HEK293 (cell line): ENCODE measurements around the gene P4HA2.

Experiments used
- CTCF ChIA-PET: fragments of 350-600 bp; formaldehyde crosslinking; extraction: SDS; loops from one replicate; lab custom pipeline; 2021; ENCODE audit warnings: antibody characterized with exemption; lab: Yijun Ruan, JAX
- POLR2A ChIA-PET: fragments of 300-600 bp; formaldehyde crosslinking; extraction: SDS; loops from one replicate; lab custom pipeline; 2020; ENCODE audit warnings: antibody characterized with exemption, inconsistent platforms; lab: Yijun Ruan, JAX
- H3K27ac ChIP-seq: fragments of 200-500 bp; sonication (Bioruptor generic); 2 replicates; pipeline ENCODE4 v1.5.1; 2014; ENCODE audit warnings: low read depth, low read length, control low read depth, inconsistent platforms; ENCODE audit errors: extremely low read depth
- H3K36me3 ChIP-seq, 2 experiments: fragments of 200-500 bp in 1 of 2; sonication (Bioruptor generic) in 1 of 2; 1 replicate in 1 of 2; 2 replicates in 1 of 2; pipeline ENCODE4 v1.5.1; 2014 to 2017; ENCODE audit warnings: inconsistent platforms in 2 of 2, low read length in 2 of 2; ENCODE audit not compliant: control insufficient read depth in 2 of 2, insufficient read depth in 1 of 2
- H3K4me1 ChIP-seq: fragments of 200-500 bp; sonication (Bioruptor generic); 2 replicates; pipeline ENCODE4 v1.5.1; 2014; ENCODE audit warnings: mild to moderate bottlenecking, low read length, inconsistent platforms; ENCODE audit not compliant: control insufficient read depth, insufficient read depth
- H3K4me3 ChIP-seq: 2 replicates; pipeline ENCODE4 v1.5.1; 2011; ENCODE audit warnings: low read depth, mild to moderate bottlenecking, control low read depth, low read length, moderate library complexity
- H3K9me3 ChIP-seq: fragments of 200-500 bp; sonication (Bioruptor generic); 2 replicates; pipeline ENCODE4 v1.5.1; 2014; ENCODE audit warnings: low read depth, low read length, inconsistent platforms; ENCODE audit not compliant: control insufficient read depth, insufficient read depth
- GLIS1 ChIP-seq: fragments of 450-650 bp; formaldehyde crosslinking; IDR thresholded peaks from 2 replicates; pipeline ENCODE4 v1.5.1; 2016; ENCODE audit warnings: missing biosample characterization, missing genetic modification characterization
- REPIN1 ChIP-seq: fragments of 450-650 bp; formaldehyde crosslinking; IDR thresholded peaks from 2 replicates; pipeline ENCODE4 v1.5.1; 2017; ENCODE audit warnings: missing biosample characterization, missing genetic modification characterization, low read depth
- ZFP37 ChIP-seq: fragments of 450-650 bp; formaldehyde crosslinking; IDR thresholded peaks from 2 replicates; pipeline ENCODE4 v1.5.1; 2016; ENCODE audit warnings: missing biosample characterization, missing genetic modification characterization
- ZNF121 ChIP-seq: fragments of 450-650 bp; formaldehyde crosslinking; IDR thresholded peaks from 2 replicates; pipeline ENCODE4 v1.5.1; 2016; ENCODE audit warnings: missing biosample characterization, missing genetic modification characterization
- ZNF138 ChIP-seq: fragments of 450-650 bp; formaldehyde crosslinking; IDR thresholded peaks from 2 replicates; pipeline ENCODE4 v1.5.1; 2016; ENCODE audit warnings: missing biosample characterization, missing genetic modification characterization, borderline replicate concordance
- ZNF302 ChIP-seq: fragments of 450-650 bp; formaldehyde crosslinking; IDR thresholded peaks from 2 replicates; pipeline ENCODE4 v1.5.1; 2016; ENCODE audit warnings: missing biosample characterization, missing genetic modification characterization, low read depth
- ZNF354C ChIP-seq: fragments of 450-650 bp; formaldehyde crosslinking; IDR thresholded peaks from 2 replicates; pipeline ENCODE4 v1.5.1; 2016; ENCODE audit warnings: missing biosample characterization, missing genetic modification characterization, low read depth, borderline replicate concordance
- ZNF530 ChIP-seq: fragments of 450-650 bp; formaldehyde crosslinking; IDR thresholded peaks from 2 replicates; pipeline ENCODE4 v1.5.1; 2016; ENCODE audit warnings: low read depth, missing biosample characterization, missing genetic modification characterization
- ZNF660 ChIP-seq: fragments of 450-650 bp; IDR thresholded peaks from 2 replicates; pipeline ENCODE4 v1.5.1; 2018; ENCODE audit warnings: missing biosample characterization, mild to moderate bottlenecking, missing genetic modification characterization
- ZNF692 ChIP-seq: fragments of 450-650 bp; formaldehyde crosslinking; IDR thresholded peaks from 2 replicates; pipeline ENCODE4 v1.5.1; 2016; ENCODE audit warnings: missing biosample characterization, missing genetic modification characterization
- ZSCAN16 ChIP-seq: fragments of 450-650 bp; formaldehyde crosslinking; IDR thresholded peaks from 2 replicates; pipeline ENCODE4 v1.5.1; 2016; ENCODE audit warnings: missing biosample characterization, missing genetic modification characterization
- TF ChIP-seq, protein P1 (sequence below): fragments of 450-650 bp; formaldehyde crosslinking; IDR thresholded peaks from 2 replicates; pipeline ENCODE4 v1.5.1; 2016; ENCODE audit warnings: missing biosample characterization, missing genetic modification characterization
- TF ChIP-seq, protein P2 (sequence below): fragments of 450-650 bp; formaldehyde crosslinking; IDR thresholded peaks from 2 replicates; pipeline ENCODE4 v1.5.1; 2016; ENCODE audit warnings: missing biosample characterization, missing genetic modification characterization, borderline replicate concordance
- TF ChIP-seq, protein P3 (sequence below): fragments of 450-650 bp; formaldehyde crosslinking; IDR thresholded peaks from 2 replicates; pipeline ENCODE4 v1.5.1; 2017; ENCODE audit warnings: missing biosample characterization, missing genetic modification characterization
- TF ChIP-seq, protein P4 (sequence below): fragments of 450-650 bp; formaldehyde crosslinking; IDR thresholded peaks from 2 replicates; pipeline ENCODE4 v1.5.1; 2017; ENCODE audit warnings: missing biosample characterization, missing genetic modification characterization

Gene P4HA2

DNA sequence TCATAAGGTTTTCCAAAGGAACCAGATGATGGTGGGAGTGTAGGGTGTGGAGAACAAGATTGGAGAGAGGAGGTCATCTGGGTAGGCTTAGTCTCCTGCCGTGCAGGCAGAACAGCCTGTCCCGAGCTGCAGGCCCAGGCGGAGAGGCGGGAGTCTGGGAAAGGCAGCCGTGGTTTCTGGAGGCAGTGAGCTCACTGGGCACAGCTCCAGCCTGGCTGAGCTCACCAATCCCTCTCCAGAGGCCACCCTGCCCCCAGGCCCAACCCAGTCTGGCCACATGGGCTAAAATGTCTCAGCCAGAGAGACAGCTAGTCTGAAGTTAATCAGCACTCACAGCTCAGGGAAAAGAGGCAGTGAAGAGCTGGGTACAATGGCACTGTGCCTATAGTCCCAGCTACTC lies 12.3 kb downstream of the P4HA2 start (continued):
- TF ChIP-seq ZNF692 (tag by site-specific recombination), result peak; percentile 60
- TF ChIP-seq, protein P1, sequence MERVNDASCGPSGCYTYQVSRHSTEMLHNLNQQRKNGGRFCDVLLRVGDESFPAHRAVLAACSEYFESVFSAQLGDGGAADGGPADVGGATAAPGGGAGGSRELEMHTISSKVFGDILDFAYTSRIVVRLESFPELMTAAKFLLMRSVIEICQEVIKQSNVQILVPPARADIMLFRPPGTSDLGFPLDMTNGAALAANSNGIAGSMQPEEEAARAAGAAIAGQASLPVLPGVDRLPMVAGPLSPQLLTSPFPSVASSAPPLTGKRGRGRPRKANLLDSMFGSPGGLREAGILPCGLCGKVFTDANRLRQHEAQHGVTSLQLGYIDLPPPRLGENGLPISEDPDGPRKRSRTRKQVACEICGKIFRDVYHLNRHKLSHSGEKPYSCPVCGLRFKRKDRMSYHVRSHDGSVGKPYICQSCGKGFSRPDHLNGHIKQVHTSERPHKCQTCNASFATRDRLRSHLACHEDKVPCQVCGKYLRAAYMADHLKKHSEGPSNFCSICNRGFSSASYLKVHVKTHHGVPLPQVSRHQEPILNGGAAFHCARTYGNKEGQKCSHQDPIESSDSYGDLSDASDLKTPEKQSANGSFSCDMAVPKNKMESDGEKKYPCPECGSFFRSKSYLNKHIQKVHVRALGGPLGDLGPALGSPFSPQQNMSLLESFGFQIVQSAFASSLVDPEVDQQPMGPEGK (tag by site-specific recombination), result peak; percentile 83
- TF ChIP-seq, protein P2, sequence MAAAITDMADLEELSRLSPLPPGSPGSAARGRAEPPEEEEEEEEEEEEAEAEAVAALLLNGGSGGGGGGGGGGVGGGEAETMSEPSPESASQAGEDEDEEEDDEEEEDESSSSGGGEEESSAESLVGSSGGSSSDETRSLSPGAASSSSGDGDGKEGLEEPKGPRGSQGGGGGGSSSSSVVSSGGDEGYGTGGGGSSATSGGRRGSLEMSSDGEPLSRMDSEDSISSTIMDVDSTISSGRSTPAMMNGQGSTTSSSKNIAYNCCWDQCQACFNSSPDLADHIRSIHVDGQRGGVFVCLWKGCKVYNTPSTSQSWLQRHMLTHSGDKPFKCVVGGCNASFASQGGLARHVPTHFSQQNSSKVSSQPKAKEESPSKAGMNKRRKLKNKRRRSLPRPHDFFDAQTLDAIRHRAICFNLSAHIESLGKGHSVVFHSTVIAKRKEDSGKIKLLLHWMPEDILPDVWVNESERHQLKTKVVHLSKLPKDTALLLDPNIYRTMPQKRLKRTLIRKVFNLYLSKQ, result no peak
- peak; percentile 76; the same call in 1 of the 2 replicates for TF ChIP-seq ZNF660 (tag by site-specific recombination)

DNA sequence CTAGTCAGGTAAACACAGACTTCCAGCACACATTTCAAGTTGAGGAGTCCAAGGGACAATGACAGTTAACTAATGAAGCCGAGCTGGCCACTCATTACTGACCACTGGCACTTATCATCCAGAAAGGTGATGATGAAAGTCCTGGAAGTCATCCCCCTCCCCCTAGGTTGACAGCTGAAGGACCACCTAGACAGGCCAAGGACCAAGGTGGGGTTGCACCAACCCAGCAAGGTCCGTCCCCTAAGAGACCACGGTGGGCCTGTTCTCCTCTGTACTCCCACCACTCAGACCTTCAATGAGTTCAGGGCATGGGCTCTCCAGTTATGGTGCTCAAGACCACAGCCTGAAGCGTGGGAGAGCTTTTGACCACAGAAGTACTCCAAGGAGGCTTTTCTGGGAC lies 13.2 kb downstream of the P4HA2 start:
- TF ChIP-seq ZNF354C (tag by site-specific recombination) (no peak), ZSCAN16 (tag by site-specific recombination) (no peak), GLIS1 (tag by site-specific recombination) (no peak), ZNF138 (tag by site-specific recombination) (no peak), ZNF121 (tag by site-specific recombination) (no peak), REPIN1 (tag by site-specific recombination) (no peak), ZFP37 (tag by site-specific recombination) (no peak), ZNF530 (tag by site-specific recombination) (no peak), ZNF302 (tag by site-specific recombination) (no peak)
- TF ChIP-seq, protein P3, sequence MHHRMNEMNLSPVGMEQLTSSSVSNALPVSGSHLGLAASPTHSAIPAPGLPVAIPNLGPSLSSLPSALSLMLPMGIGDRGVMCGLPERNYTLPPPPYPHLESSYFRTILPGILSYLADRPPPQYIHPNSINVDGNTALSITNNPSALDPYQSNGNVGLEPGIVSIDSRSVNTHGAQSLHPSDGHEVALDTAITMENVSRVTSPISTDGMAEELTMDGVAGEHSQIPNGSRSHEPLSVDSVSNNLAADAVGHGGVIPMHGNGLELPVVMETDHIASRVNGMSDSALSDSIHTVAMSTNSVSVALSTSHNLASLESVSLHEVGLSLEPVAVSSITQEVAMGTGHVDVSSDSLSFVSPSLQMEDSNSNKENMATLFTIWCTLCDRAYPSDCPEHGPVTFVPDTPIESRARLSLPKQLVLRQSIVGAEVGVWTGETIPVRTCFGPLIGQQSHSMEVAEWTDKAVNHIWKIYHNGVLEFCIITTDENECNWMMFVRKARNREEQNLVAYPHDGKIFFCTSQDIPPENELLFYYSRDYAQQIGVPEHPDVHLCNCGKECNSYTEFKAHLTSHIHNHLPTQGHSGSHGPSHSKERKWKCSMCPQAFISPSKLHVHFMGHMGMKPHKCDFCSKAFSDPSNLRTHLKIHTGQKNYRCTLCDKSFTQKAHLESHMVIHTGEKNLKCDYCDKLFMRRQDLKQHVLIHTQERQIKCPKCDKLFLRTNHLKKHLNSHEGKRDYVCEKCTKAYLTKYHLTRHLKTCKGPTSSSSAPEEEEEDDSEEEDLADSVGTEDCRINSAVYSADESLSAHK (tag by site-specific recombination), result no peak
- TF ChIP-seq, protein P4, sequence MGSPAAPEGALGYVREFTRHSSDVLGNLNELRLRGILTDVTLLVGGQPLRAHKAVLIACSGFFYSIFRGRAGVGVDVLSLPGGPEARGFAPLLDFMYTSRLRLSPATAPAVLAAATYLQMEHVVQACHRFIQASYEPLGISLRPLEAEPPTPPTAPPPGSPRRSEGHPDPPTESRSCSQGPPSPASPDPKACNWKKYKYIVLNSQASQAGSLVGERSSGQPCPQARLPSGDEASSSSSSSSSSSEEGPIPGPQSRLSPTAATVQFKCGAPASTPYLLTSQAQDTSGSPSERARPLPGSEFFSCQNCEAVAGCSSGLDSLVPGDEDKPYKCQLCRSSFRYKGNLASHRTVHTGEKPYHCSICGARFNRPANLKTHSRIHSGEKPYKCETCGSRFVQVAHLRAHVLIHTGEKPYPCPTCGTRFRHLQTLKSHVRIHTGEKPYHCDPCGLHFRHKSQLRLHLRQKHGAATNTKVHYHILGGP (tag by site-specific recombination), result no peak
- TF ChIP-seq, all 188 proteins: peak for 0
- H3K36me3 ChIP-seq, result peaks cover 3 to 81% of the 10 kb centered on the region in 2 experiments; a peak in 1 of 3 replicates
- 0 out of 2 replicates have a peak, but pooled peaks cover 2% of the 10 kb centered on the region for H3K4me1 ChIP-seq
- H3K27ac ChIP-seq, result no peak overlapping the region
- H3K9me3 ChIP-seq, result no peaks in the 10 kb centered on the region
- POLR2A ChIA-PET, result interaction anchor here (1.6 to 2.1 kb wide), 3 partner anchors 9 to 79 kb away, joined by 3 to 27 read pairs (median 13); partner anchors contain the start of genes P4HA2 and SLC22A4
- no peak overlapping the region for H3K4me3 ChIP-seq
- CTCF ChIA-PET, result interaction anchor here (1.6 to 2.4 kb wide), 4 partner anchors 13 to 34 kb away, joined by 5 to 20 read pairs (median 13); partner anchors contain the start of gene P4HA2
